Prostate gland (tissue), 2 donors: ENCODE results near the gene CTNND2.

Experiments
- CTCF ChIP-seq, 4 experiments: fragments of 200-600 bp in 2 of 4; fragments of 450-650 bp in 2 of 4; sonication (generic) in 2 of 4; IDR thresholded peaks; 1 replicate in 3 of 4; 2 replicates in 1 of 4; pipeline ENCODE4 v1.5.1; 2016 to 2019; ENCODE audit warnings: antibody characterized with exemption in 4 of 4, mild to moderate bottlenecking in 2 of 4, moderate library complexity in 2 of 4
- POLR2AphosphoS5 ChIP-seq: sonication (generic); formaldehyde crosslinking; IDR thresholded peaks from one replicate; pipeline ENCODE4 v1.6.1; 2017; ENCODE audit warnings: antibody characterized with exemption

DNA sequence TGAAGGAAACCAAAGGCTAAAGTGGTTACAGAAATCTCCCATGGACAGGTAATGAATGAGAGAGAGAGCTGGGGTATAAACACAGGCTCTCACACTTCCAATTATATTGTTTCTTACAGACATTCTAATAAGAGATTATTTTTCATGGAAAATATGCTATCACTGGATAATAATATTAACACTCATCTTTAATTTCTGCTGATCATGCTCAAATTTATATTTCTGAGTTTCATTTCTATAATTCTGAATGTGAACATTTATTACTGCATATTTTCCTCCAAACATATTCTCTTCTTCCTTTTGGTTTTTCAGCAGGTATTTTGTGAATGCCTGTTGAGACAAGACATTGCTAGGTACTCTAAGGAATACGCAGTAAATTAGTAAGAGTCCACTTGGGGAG lies 733.0 kb downstream of the CTNND2 start:
- TF ChIP-seq CTCF (IDR thresholded peaks at IDR 0.05) (no peak), POLR2AphosphoS5 (no peak)
